Measurements from ENCODE around the gene ST6GALNAC4.
"Not testable (repeated sequence)": the region's sequence is repeated elsewhere in the genome, so short reads cannot be mapped to it uniquely, and the experiment has no call there.

ST6GALNAC4 gene

GRCh38 chr9:127895811-127896210, 21.0 kb downstream of the ST6GALNAC4 start:
- DNase-seq (ENCODE audit: low read depth in 4 of 4, low spot score in 1 of 4), result no peak

GRCh38 chr9:127893392-127893791, 23.4 kb downstream of the ST6GALNAC4 start:
- no peak for DNase-seq (ENCODE audit: low read depth in 4 of 4, low spot score in 1 of 4)

- DNase-seq (ENCODE audit: low read depth in 4 of 4, low spot score in 1 of 4), result no peak
Observed at GRCh38 chr9:127892831-127893230, 24.0 kb downstream of the ST6GALNAC4 start.

DNA sequence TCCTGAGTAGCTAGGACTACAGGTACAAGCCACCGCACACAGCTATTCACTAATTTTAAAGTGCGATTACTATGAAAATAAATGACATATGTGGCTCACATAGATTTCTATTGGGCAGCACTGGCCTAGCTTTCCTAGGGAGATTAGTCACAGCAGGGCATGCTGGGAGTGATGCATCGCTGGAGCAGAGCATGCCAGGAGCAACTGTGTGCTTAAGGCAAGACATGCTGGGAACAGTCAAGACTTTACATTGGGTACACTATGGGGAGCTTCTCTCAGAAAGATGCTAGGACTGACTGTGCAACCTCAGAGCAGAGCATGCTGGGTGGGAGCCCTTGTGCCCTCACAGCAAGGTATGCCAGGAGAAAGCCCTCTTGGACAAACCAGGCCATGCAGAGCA, 26.8 kb downstream of the ST6GALNAC4 start:
- no peak for DNase-seq (ENCODE audit: low read depth in 4 of 4, low spot score in 1 of 4)

DNA sequence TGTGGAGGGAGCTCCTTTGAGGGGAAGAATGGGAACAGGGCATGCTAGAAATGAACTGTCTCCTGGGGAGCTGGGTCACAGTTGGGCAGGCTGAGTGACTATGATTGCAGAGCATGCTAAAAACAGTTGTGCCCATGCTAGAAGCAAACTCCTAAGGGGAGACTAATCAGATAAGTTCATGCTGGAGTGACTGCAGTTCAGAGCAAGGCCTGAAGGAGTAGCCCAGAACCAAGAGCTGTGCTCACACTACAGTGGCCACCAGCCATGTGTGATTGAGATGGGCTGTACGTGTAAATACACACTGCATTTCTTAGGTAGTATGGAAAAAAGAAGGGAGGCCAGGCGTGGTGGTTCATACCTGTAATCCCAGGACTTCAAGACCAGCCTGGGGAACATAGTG, 29.0 kb downstream of the ST6GALNAC4 start:
- no peak for DNase-seq (ENCODE audit: low read depth in 4 of 4, low spot score in 1 of 4)

- no peak for DNase-seq (ENCODE audit: low read depth in 4 of 4, low spot score in 1 of 4)
Observed at GRCh38 chr9:127886401-127886972, 30.4 kb downstream of the ST6GALNAC4 start.

DNA sequence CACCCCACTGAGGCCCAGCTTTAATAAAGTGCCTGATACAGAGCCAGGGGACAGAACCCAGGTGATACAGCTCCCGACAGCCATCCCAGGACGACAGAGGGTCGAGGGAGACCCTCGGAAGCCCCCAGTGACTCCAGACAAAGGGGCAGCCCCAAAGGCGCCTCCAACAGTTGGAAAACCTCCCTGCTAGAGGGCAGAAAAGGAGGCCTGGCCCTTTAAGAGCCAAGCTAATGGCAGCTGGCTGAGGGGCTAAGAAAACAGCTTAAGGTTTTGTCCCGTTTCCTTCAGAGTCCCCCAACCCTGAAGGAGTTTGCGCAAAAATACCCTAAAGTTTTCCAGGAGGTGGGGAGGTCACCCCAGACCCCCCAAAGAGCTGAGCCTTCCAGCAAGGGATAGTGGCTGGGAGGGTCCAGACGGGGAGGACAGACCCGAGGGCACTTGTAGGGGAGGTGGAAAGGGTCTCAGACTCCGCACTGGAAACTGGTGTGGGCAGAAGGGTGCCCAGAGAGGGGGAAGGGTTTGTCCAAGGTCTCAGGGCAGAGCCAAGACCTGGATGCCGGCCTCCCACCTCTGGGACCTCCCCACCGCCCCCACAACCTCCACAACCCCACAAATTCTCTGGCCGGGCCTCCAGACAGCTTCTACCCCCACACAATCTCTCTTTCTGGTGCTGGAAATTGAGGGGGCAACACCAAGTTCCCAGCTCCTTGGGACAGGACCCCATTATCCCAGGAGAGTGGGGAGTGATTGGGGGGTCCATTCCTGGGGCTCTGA, 31.1 kb downstream of the ST6GALNAC4 start:
- no peak for DNase-seq (ENCODE audit: low read depth in 4 of 4, low spot score in 1 of 4)

GRCh38 chr9:127884976-127885490, 31.8 kb downstream of the ST6GALNAC4 start:
- DNase-seq (ENCODE audit: low read depth in 4 of 4, low spot score in 1 of 4), result no peak

DNA sequence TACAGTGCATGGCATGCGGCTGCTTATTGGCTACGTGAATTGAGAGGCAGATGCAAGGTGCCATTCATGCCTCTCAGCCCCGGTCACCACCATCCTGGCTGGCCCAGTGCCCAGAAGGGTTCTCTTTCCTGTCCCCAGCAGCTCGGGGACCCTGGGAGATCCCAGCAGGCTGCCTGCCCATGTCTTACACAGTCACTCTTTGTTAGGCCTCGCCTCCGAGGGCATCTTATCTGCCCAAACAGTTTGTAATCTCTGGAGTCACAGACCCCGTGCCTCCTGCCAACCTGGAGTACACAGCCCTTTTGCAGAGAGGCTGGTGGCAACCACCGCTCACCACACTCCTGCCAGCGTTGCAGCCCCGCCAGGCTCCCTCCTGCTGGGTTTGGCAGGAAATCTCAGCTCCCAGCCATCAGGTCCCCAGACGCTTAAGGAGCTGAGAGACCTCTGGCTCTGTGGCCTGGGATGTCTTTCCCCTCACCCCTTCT, 32.4 kb downstream of the ST6GALNAC4 start:
- no peak for DNase-seq (ENCODE audit: low read depth in 4 of 4, low spot score in 1 of 4)

DNA sequence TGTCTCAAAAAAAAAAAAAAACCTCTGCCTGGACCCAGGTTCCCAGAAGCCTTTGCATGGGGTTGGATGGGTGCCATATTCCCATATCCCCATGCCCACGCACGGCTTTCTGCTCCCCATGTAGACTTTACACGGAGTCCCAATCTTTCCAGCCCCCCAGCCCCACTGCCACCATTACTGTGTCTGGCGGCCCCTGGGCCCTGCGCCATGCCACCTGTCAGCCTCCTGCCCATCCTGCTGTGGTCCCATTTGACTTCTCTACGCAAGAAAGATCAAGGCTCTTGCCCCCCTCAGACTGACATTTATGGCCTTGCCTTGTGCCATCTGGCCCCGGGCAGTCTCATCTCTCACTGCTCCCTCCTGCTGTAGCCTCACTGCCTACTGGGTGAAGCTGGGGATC, 32.9 kb downstream of the ST6GALNAC4 start:
- DNase-seq (ENCODE audit: low read depth in 4 of 4, low spot score in 1 of 4), result no peak

DNA sequence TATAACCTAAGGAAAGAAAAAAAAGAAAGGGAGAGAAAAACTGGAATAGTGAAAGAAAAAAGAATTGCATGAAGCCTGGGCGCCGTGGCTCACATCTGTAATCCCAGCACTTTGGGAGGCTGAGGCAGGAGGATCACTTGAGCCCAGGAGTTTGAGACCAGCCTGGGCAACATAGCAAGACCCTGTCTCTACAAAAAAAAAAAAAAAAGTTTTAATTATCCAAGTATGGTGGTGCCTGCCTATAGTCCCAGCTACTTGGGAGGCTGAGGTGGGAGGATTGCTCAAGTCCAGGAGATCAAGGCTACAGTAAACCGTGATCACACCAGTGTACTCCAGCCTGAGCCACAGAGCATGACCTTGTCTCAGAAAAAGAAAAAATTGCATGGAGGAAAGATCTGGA, 35.1 kb downstream of the ST6GALNAC4 start:
- not testable (repeated sequence) for DNase-seq (ENCODE audit: low read depth in 4 of 4, low spot score in 1 of 4)

- DNase-seq (ENCODE audit: low read depth in 4 of 4, low spot score in 1 of 4), result no peak
Observed at GRCh38 chr9:127880143-127880542, 36.7 kb downstream of the ST6GALNAC4 start.

DNA sequence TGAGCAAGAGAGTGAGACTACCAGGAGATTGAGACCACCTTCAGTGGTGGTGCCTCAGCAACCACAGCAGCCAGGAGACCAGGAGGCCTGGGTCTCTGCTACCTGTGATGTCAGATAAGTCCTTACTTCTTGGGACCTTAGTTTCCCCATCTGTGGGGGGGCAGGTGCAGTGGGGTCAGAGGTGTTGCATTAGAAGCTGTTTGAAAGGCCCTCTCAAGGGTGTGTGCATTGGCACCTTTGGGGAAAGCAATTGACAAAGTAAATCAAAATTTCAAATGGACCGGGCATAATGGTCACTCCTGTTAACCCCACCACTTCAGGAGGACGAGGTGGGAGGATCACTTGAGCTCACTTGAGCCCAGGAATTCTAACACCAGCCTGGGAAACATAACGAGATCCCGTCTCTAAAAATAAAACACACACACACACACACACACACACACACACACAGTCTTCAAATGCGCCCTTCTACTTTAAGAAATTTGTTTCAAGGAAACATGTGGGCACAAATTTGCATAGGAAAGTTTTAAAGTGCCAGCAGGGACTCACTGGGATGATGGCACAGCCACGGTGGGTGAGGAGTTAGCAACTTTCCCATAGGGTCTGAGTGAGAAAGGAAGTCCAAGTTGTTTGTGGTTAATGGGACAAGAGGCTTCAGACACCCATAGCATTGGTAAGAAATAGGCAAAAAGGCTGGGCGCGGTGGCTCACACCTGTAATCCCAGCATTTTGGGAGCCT, 38.0 kb downstream of the ST6GALNAC4 start:
- DNase-seq (ENCODE audit: low read depth in 4 of 4, low spot score in 1 of 4), result no peak

GRCh38 chr9:127878001-127878651, 38.7 kb downstream of the ST6GALNAC4 start:
- DNase-seq (ENCODE audit: low read depth in 4 of 4, low spot score in 1 of 4), result no peak

GRCh38 chr9:127877566-127877998, 39.3 kb downstream of the ST6GALNAC4 start, which contains the start of gene AK1:
Gene AK1, minus strand, starts transcription at chr9:127877675. Its CDS starts 3,058 bp downstream, at chr9:127874617.
- no peak for DNase-seq (ENCODE audit: low read depth in 4 of 4, low spot score in 1 of 4)

- DNase-seq (ENCODE audit: low read depth in 4 of 4, low spot score in 1 of 4), result no peak
Observed at GRCh38 chr9:127876764-127877562, 39.9 kb downstream of the ST6GALNAC4 start.

GRCh38 chr9:127876026-127876763, 40.6 kb downstream of the ST6GALNAC4 start:
- DNase-seq (ENCODE audit: low read depth in 4 of 4, low spot score in 1 of 4), result no peak

DNA sequence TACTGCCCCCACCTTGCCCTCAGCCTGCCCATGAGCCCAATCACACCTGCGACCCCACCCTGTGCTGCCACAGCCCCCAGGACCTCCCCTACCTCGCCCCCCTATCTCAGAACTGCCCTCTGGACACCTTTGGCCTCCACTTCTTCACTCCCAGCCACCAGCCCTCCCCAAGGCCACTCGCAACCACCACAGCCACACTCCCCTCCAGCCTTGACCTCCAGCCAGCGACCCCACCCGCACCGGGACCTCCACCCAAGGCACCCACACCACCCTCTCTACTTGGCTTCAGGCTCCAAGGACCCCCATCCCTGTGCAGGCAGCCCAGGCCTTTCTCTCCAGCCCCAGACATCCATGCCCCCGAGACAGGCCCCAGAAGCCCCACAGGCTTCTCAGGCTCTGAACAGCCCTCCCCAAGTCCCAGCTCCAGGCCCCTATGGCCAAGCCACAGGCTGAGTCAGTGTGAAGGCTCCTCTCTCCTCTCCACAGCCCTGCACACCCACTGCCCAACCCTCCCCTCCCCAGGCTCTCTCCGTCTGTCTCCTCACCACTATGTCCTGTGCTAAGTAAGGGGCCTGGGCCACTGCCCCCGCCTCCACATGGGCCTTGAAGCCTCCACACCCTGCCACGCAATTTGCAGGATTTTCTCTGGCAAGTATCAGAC, 41.4 kb downstream of the ST6GALNAC4 start:
- DNase-seq (ENCODE audit: low read depth in 4 of 4, low spot score in 1 of 4), result no peak

Measured in stimulated activated CD4-positive, alpha-beta T cell treated with anti-CD3 and anti-CD28 coated beads, Interleukin-1b, Interleukin-23, amount 100 ng/mL, for 24 hours (primary cell).